Islet precursor cell (in vitro differentiated cells): ENCODE results near the gene HEXIM2.
"Not testable (repeated sequence)": the region's sequence is repeated elsewhere in the genome, so short reads cannot be mapped to it uniquely, and the experiment has no call there.

ENCODE experiments used
- DNase-seq: peaks from one replicate; pipeline ENCODE4 v3.0.0-alpha.2; 2018

The HEXIM2 gene, protein sequence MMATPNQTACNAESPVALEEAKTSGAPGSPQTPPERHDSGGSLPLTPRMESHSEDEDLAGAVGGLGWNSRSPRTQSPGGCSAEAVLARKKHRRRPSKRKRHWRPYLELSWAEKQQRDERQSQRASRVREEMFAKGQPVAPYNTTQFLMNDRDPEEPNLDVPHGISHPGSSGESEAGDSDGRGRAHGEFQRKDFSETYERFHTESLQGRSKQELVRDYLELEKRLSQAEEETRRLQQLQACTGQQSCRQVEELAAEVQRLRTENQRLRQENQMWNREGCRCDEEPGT

DNA sequence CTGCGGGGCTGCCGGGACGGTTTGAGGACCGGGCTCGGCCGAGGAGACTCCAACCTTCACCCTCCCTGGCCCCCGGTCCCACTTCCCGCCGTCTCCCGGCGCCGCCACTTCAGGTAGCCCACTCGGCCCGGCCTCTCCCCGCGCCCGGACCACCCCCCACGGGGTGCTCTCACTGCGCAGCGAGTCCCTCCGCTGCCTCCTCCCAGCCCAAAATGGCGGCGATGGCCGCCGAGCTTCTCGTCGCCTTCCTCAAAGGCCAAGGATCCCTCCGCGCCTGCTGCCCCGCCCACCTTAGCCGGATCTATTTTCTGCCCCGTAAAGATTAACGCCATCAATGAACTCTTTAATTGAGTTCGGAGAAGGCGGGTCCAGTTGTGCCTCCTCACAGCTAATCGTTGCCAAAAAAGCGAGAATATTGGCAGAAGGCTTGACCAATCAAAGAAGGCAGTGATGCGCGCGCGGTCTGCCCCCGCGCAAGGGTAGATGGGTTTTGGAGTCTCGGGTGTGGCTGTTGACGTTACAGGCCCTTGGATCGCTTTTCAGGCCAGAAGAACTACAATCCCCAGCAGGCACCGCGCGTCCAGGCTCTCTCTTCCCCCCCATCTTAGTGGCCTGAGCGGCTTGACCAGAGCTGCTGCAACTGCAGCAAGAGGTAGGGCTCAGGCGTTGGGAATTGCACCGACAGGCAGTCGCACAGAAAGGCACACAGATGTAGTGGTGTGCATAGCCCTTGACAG is at the start of gene HEXIM2:
HEXIM2 (plus strand) TSS at position 588 of the 737 bp plus-strand sequence. CDS start 919 bp downstream, outside the sequence.
- peak; percentile 100 for DNase-seq

DNA sequence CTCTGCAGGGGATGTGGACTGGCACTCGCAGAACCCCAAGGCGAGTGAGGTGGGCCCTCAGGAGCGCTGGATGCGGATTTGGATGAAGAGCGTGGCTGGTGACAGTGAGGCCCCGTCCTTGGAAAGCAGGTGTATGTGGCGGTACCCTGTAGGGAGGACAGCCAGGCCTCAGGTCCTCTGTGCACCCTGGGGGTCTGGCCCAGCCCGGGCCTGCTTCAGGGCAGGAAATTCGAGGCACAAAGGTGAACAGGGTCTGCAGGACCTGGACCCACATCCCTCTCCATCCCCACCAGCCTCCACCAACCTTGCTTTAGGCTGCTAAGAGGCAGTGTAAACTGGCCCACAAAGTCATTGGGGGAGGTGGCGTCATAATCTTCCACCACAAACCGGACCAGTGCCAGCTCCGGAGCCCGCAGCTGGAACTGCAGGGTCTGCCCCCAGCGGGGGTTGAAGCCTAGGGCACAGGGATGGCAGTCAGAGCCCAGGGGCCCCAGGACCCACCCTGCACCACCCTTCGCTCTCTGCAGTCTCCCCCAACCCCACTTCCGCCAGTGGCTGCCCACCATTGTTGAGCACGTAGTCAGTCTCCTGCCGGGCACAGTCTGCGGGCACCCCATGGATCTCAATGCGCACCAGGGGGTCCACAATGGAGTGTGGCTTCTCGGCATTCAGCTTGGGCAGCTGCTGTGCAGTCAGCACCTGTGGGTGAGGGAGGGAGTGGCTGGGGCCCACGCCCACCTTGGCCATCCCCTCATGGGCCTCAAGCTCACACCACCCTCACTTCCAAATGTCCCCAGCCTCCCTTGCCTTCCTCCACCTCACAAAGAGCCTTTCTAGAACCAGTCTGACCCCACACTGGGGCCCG is 48.9 kb upstream of the HEXIM2 start:
- DNase-seq = no peak

DNA sequence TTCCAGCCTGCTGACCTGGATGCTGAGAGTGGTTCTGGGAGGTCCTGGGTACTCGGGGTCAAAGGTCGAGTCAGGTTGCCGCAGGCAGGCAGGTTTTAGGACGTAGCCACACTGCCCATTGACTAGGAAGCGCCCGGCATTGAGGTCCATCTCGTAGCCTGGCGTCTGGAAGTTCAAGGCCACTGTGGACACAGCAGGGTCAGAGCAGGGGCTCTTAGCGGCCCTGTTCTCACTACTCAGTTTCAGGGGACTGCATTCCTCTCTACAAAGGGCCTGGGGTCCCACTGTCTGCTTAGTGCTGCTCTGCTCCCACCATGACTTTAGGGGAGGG is 48.3 kb upstream of the HEXIM2 start:
- no peak for DNase-seq

DNA sequence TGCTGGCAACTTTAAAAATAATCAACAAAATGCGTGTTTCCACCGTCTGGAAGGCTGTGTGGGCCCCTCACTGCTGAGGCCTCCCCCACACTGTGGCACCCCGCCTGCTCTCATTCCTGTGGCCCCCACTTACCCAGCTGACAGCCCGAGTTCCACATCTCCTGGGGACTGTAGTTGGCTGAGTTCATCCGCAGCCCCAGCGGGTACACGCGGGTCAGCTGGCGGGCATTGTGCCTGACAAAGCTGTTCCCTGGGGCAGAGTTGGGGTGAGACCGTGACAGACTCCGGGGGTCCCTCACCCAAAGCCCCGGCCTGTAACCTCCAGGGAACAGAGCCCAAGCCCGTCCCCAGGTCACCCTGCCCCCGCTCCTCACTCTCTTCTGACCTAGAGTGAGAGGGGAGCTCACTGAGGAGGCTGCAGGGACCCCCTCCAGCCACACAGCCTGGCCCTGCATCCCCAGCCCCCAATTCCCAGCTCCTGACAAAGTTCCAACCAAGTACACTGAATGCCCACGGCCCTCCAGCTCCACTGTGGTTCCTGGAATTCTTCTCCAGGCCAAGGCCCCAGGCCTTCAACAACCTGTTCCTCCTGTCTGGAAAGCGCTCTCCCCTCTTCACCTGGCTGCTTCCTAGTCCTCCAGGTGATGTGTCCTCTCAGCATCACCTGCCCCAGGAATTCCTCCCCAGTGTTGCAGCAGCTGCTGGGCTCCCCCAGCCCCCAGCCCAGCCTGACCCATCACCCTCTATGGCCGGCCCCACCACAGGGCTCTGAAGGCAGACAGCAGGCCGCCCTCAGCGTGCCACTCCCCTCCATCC is 47.4 kb upstream of the HEXIM2 start:
- peak; percentile 81 for DNase-seq

DNA sequence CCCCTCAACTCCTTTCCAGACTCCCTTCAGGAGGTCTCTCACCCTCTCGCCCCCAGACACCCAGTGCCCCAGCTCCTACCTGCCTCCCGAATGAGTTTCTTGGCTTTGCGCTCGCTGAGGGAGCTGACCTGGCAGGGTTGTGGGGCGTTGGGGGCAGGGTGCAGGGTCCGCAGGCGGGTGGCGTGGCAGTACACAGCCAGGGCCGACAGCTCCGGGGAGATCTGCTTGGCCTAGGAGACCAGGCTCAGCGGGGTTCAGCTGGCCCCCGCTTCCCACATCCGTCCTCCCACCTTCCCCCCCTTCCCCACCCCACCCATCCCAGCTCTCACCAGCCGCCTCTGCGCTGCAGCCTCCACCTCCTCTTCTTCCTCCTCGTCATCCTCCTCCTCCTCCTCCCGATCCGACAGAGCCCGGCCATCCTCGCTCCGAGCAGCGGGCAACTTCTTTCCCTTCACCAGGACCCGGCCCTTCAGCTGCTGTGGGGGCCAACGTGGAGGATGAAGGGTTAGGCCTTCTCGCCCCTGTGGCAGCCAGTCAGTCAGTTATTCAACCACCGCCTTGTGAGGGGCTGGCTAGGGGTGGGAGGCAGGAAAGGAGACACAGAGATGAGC is 46.6 kb upstream of the HEXIM2 start:
- DNase-seq = no peak

DNA sequence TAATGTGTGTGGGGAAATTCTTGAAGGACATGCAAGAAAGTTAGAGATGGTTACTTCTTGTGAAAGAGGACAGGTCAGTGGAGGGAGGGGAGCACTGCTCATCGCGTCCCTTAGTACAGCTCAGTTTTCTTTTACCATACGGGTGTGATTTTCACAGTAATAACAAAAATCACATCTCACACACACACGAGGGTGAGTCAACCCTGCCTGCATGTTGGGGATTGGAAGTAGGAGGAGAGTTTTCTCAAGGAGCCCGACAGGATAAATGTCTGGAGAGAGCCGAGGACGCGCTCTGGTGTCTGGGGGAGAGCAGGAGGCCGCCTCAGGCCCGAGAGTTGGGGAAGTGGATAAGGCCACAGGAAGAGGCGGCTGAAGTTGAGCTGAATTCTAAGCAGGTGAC is 45.8 kb upstream of the HEXIM2 start:
- DNase-seq = no peak

DNA sequence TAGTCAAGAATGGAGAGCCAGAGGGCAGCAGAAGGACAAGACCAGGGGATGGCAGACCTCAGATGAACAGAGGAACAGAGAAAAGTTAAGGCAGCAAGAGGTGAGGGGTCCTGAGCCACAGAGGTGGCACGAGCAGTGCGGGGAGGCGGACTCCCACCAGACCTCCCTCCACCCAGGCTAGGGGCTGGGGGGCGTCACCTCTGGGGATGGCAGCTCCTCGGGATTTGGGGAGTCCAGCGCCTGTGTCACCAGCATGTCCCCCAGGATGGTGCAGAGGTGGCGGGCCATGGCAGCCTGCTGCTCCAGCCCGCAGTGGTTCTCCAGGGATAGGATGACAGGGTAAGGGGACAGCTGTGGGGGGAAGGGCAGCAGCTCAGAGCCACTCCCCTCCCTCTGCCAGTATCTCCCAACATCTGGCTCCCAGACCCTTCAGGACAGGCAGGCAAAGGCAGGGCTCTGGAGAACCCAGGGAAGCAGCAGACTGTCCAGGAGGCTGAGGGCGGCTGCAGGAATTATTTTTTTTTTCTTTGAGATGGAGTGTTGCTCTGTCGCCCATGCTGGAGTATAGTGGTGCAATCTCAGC is 45.1 kb upstream of the HEXIM2 start:
- DNase-seq = no peak

DNA sequence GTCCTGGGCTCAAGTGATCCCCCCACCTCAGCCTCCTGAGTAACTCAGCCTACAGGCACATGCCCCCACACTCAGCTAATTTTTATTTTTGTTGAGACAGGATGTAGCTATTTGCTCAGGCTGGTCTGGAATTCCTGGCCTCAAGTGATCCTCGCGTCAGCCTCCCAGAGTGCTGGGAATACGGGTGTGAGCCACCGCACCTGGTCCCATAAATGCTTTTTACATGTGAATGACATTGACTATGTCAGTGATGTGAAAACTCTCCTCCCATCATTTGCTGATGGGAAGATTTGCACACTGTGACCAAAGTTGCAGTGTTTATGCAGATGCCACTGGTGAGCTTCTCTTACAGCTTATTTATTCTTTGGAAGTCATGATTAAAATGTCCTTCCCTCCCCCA is 44.3 kb upstream of the HEXIM2 start:
- no peak for DNase-seq

DNA sequence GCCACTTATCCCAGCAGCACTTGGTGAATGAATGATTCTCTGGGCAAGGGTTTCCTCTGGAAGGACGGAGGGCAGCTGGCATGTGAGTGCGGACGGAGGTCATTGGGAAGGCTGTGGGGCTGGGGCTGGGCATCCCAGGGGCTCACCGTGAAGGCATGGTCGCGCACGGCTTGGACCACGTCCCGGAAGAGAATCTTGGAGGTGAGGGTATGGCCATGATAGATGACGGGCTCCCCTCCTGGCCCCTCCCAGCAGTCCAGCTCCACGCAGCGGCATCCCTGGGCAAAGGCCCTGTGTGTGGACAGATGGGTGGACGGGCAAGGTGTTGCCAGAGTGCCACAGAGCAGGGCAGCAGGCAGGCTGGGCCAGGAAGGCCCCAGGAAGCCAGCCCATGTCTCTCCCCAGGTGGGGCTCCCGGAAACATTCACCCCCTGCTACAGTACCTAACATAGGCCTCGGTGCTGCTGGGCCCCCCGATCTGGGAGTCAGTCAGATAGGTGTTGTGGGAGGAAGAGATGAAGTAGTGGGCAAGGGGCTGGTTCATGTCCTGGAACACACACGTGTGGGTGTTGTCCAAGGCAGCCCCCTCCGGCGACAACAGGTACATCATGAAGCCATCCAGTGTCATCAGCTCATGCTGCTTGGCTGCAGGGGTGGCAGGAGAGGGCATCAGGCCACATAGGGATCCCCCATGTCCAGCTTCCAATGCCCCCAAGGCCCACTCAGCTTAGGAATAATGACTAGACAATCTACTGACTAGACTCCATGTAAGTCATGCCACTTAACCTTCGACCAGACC is 43.6 kb upstream of the HEXIM2 start:
- DNase-seq = no peak

DNA sequence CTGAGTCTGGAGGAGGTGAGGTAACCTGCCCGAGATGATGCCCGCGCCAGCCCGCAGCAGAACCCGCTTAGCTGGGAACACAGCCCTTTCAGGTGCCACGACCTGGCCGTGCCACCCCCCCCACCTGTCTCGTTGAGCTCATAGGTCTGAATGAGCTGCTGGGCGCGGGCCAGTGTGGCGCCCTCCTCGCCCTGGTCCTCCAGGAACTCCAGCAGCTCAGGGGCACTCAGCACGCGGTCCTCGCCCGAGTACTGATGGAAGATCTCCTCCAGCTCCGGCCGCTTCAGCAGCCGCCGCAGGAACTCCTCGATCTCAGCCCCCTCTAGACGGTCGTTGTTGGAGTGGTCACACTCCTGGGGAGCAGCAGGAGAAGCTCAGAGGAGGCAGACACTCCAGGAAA is 43.0 kb upstream of the HEXIM2 start:
- no peak for DNase-seq

DNA sequence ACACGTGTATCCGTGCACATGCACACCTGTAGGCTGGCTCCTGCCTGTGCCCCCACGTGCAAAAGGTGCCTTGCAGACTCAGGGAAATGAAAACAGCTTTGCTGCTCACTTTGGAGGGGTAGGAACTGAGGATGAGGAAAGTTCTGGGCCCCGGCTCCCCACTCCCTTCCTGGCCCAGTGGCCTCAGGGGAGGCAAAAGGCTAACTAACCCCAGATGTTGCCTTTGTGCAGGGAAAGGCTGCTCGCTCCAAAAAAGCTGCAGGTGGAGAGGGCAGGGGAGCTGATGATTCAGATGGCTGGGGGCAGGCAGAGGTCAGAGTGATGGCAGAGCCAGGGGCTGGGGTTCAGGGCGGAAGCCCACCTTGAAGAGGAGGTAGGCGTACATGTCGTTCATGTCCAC is 41.7 kb upstream of the HEXIM2 start:
- no peak for DNase-seq

DNA sequence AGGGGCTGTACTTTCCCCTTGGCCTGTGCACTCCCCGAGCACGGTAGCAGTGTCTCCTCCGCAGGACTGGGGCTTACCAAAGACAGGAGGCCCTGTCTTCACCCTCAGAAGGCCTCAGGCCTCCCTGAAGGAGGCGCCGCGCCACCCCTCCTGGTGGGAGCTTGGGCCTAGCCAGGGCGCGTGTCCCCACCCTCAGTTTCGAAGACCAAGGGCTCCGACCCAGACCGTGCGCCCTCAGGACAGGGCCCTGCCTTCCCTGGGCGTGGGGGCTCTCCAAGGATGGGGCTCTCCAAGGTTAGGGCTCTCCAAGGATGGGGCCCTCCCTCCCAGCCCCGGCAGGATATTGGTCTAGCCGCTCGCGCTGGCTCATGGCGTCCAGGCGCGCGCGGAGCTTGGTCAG is 41.1 kb upstream of the HEXIM2 start:
- no peak for DNase-seq

DNA sequence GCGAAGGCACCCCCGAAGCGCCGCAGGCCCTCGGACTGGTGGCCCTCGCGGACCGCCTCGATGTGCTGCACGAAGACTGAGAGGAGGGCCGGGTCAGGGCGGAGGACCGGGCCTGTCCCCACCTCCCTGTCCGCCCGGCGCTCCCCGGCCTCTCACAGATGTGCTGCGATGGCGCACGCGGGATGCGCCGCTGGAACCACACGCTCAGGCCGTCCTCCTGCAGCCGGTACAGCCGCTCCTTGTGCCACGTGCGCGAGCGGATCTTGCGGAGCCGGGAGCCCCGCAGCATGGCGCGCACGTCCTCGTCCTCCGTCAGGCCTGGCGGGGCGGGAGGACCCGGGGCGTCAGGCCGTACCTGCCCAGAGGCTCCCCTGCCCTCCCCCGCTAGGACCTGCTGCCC is 40.6 kb upstream of the HEXIM2 start:
- DNase-seq = no peak

DNA sequence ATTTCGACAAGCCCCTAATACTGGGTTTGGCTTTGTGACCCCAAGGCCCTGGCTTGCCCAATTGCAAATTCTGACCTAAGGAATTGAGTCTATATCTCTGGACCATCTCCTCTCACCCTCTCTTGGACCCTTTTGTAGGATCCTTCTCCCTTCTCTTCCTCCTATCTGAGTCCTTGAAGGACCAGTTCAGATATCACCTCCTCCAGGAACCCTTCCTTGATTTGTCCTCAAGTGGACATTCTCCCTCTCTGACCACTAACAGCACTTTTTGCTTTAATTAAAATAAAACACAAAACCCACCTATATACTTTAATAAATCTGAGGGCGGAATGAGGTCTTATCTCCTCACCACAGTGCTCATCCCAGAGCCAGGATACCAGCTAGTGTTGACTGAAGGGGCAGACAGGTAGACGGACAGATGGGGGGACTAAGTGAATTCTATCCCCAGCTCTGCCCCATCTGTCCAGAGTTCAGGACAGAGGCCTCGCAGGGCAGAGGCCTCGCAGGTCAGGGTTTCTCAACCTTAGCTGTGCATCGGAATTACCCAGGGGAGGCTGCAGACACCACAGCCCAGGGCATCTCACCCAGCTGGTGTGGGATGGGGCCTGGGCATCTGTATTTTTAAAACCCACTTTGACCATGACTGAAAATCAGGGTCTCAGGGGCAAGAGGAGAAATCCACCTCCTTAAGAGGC is 38.5 kb upstream of the HEXIM2 start:
- no peak for DNase-seq

DNA sequence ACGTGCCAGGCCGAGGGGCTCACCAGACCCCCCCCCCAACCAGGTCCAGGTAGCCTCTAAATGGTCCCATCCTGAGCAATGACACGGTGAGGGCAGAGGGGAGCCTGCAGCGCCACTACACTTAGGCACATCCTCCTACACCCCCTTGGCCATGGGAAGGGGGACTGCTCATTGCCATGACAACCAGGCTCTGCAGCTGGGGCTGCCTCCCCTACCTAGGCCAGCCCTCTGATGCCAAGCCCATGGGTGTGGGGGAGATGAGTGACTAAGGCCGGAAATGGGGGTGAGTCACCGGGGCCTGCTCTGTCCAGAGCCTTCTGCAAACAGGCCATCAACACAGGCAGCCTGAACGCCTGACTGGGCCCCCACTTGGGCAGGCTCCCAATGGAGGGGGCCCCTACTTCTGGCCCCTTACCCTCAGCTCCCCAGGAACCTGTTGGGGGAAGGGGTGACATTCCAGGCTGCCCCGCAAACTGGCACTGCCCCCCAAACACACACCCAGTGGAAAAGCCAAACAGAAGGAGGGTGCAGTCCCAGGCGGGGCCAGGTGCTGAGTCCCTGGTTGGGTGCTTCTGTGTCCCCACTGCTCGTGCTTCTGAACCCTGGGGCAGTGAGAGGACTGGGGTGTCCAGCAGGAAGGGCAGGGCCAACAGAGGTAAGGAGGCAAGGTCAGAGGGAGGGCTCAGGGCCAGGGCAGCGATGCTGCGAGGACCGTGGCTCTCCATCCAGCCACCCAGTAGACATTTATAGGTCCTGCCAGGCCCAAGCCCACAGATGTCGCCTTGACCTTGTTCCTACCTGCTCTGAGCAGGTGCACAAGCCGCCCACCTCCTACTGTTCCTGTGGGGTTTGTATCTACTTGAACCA is 37.5 kb upstream of the HEXIM2 start:
- peak; percentile 95 for DNase-seq

DNA sequence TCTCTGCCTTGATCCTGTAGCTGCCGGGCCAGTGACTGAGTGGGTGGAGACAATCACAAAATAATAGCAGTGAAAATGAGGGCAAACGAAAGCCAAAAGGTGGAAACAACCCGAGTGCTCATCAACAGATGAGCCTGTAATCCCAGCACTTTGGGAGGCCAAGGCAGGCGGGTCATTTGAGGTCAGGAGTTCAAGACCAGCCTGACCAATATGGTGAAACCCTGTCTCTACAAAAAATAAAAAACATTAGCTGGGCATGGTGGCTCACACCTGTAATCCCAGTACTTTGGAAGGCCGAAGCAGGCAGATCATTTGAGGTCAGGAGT is 36.9 kb upstream of the HEXIM2 start:
- not testable (repeated sequence) for DNase-seq

DNA sequence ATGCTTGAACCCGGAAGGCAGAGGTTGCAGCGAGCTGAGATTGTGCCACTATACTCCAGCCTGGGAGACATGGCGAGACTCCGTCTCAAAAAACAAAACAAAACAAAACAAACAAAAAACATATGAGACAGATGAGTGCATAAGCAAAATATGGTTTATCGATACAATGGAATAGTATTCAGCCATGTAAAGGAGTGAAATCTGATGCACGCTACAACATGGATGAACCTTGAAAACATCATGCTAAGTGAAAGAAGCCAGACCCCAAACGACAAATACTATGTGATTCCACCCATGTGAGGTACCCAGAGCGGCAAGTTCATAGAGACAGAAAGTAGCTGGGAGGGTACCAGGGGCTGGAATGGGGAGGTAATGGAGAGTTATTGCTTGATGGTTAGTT is 36.2 kb upstream of the HEXIM2 start:
- no peak for DNase-seq

DNA sequence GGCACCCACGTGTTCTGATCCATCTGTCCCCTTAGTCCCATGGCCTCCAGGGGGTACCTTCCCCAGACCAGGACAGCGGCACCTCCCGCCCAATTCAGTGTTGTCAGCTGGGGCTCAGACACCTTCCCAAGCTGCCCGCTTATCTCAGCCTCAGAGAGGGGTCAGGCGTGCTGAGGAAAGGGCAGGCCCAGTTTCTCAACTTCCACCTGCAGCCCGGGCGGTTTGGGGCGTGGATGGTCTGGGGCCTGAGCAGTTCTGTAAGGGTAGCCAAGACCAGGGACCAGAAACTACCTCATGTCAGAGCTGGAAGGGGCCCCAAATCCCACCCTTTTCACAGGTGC is 34.5 kb upstream of the HEXIM2 start:
- DNase-seq = no peak

DNA sequence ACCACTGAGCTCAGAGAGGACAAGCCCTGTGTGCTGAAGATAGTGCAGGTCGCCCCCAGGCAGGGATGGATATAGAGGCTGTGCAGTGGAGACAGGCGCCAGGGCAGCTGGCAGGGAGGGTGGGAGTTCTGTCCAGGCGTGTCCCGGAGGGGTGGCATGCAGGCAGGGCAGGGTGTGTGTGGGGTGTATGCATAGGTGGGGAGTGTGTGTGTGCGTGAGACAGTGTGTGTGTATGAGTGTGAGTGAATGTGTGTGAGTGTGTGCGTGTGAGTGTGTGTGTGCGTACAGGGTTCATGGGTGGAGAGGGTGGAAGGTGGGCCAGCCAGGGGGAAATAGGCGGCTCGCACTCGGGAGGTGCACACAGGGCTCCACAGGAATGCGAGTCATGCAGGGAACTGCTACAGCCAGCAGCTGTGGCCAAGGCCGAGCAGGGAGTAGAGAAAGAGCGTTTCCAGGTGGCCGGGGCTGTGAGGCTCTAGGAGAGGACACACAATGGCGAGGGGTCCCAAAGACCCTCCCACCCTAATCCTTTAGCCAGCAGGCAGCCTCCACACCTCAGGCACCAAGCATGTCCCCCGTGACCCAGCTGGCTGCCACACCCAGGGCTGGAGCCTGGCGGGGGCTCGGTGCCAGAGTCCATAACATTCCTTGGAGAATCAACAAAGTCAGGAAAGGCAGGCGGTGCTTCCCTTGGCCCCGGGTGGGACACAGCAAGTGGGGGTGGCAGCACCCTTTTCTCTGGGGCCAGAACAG is 34.0 kb upstream of the HEXIM2 start:
- DNase-seq = peak; percentile 91
